CD8-positive, alpha-beta memory T cell (primary cell): ENCODE results near the gene SOX14. TPM values are rescaled to one million over a fixed set of nuclear protein-coding genes. Genes with fewer than 3 reads are reported as not detected.

Experiments used
- CTCF ChIA-PET: fragments of 350-600 bp; sonication (Branson Sonifier 250); formaldehyde crosslinking; loops from one replicate; lab custom pipeline; 2021; ENCODE audit warnings: antibody characterized with exemption; lab: Charles Lee
- POLR2A ChIA-PET: fragments of 350-600 bp; sonication (Branson Sonifier 250); formaldehyde crosslinking; loops from one replicate; lab custom pipeline; 2021; ENCODE audit warnings: antibody characterized with exemption; lab: Charles Lee
- DNase-seq, 5 donors: peaks; one replicate each; pipeline versions ENCODE4 v3.0.0 to v3.0.0-alpha.2; 2020 to 2022; ENCODE audit warnings: mixed read lengths in 1 of 5
- H3K27ac ChIP-seq: one replicate; pipeline ENCODE4 v1.7.0; 2013; ENCODE audit warnings: low read depth, mild to moderate bottlenecking, low read length, moderate library complexity
- H3K27me3 ChIP-seq: 2 replicates; pipeline ENCODE4 v1.7.0; 2013; ENCODE audit warnings: low read length, mild to moderate bottlenecking; ENCODE audit not compliant: insufficient read depth, poor library complexity, severe bottlenecking
- H3K36me3 ChIP-seq: 2 replicates; pipeline ENCODE4 v1.7.0; 2013; ENCODE audit warnings: mild to moderate bottlenecking, low read length, moderate library complexity; ENCODE audit not compliant: insufficient read depth
- H3K4me1 ChIP-seq: 2 replicates; pipeline ENCODE4 v1.7.0; 2013; ENCODE audit warnings: mild to moderate bottlenecking, low read length, moderate library complexity; ENCODE audit not compliant: insufficient read depth
- H3K4me3 ChIP-seq: 2 replicates; pipeline ENCODE4 v1.7.0; 2013; ENCODE audit warnings: mild to moderate bottlenecking, low read length
- H3K9me3 ChIP-seq: 2 replicates; pipeline ENCODE4 v1.7.0; 2013; ENCODE audit warnings: mild to moderate bottlenecking, low read length
- H3K27ac Mint-ChIP-seq, 8 donors: one replicate each; pipeline ENCODE4 v1.8.0; 2020 to 2021; ENCODE audit warnings: mixed read lengths in 8 of 8, mild to moderate bottlenecking in 6 of 8, inconsistent platforms in 3 of 8, moderate library complexity in 3 of 8
- H3K27me3 Mint-ChIP-seq, 2 donors: one replicate each; pipeline ENCODE4 v1.8.0; 2020 to 2021; ENCODE audit warnings: mixed read lengths in 2 of 2, mild to moderate bottlenecking in 1 of 2, moderate library complexity in 1 of 2
- H3K36me3 Mint-ChIP-seq, 3 donors: one replicate each; pipeline ENCODE4 v1.8.0; 2020 to 2021; ENCODE audit warnings: mixed read lengths in 3 of 3, inconsistent platforms in 1 of 3, mild to moderate bottlenecking in 1 of 3
- H3K4me1 Mint-ChIP-seq, 3 donors: one replicate each; pipeline ENCODE4 v1.8.0; 2020 to 2021; ENCODE audit warnings: mixed read lengths in 3 of 3, inconsistent platforms in 1 of 3, mild to moderate bottlenecking in 1 of 3
- H3K4me3 Mint-ChIP-seq, 7 donors: one replicate each; pipeline ENCODE4 v1.8.0; 2020 to 2021; ENCODE audit warnings: mixed read lengths in 7 of 7, mild to moderate bottlenecking in 6 of 7, moderate library complexity in 4 of 7, inconsistent platforms in 2 of 7
- H3K9me3 Mint-ChIP-seq, 5 donors: one replicate each; pipeline ENCODE4 v1.8.0; 2020 to 2022; ENCODE audit warnings: mixed read lengths in 5 of 5, mild to moderate bottlenecking in 3 of 5, moderate library complexity in 2 of 5, inconsistent platforms in 1 of 5
- polyA plus RNA-seq: library from polyadenylated mRNA; unstranded; fragments of 300-500 nt; fragmentation: Illumina TruSeq; gene quantifications from one replicate; pipeline ENCODE4 v1.2.3, GENCODE V29; 2021
- total RNA-seq, 2 experiments: library from RNA; stranded (reverse); gene quantifications; one replicate each; pipeline ENCODE4 v1.2.3, GENCODE V29; 2021

SOX14 gene
- total and polyA plus RNA-seq, 3 experiments from 2014 or later: not detected

GRCh38 chr3:137770066-137770834 is 6.1 kb downstream of the SOX14 start:
- Histone ChIP-seq H3K4me1 (no peaks in the 10 kb centered on the region), H3K27ac (no peak overlapping the region), H3K4me3 (no peak overlapping the region), H3K36me3 (no peaks in the 10 kb centered on the region), H3K27me3 (peaks cover 19% of the 10 kb centered on the region), H3K9me3 (no peaks in the 10 kb centered on the region)
- CTCF ChIA-PET: no interaction called here
- H3K27ac Mint-ChIP-seq: no peak overlapping the region
- H3K9me3 Mint-ChIP-seq: peaks cover 0 to 14% (median 5%) of the 10 kb centered on the region in 5 donors
- peaks cover 0 to 3% (median 0%) of the 10 kb centered on the region in 3 donors for H3K36me3 Mint-ChIP-seq
- peaks cover 5 to 16% (median 9%) of the 10 kb centered on the region in 3 donors for H3K4me1 Mint-ChIP-seq
- H3K4me3 Mint-ChIP-seq: no peak overlapping the region
- peaks cover 72 to 91% of the 10 kb centered on the region in 2 donors for H3K27me3 Mint-ChIP-seq
- no peak for DNase-seq
- POLR2A ChIA-PET: no interaction called here

DNA sequence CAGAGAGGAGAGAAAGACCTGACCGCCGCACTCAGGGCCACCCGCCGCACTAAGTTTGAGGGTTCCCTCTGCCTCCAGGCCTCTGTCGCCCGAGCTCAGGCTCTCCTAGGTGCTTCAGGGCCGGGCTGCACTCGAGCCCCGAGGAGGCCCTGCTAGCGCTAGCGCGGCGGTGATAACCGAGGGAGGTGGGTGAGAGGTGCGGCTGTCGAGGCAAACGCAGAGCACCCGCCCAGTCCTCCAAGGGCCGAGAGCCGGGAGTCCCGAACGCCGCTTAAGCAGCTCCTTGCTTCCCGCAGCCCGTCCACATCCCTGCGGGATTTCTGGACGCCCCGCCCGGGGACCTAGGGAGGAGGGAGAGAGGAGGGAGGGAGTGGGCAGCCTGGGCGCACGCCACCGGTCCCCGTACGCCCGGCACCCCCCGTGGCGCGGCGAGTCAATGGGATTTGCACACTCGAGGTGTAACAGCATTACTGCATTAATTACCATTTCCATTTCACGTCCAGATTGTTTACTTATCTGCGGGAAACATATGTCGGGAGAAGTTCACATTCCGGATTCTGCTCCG is 6.8 kb downstream of the SOX14 start:
- Histone ChIP-seq H3K27me3 (peaks cover 17% of the 10 kb centered on the region), H3K36me3 (no peaks in the 10 kb centered on the region), H3K27ac (no peak overlapping the region), H3K9me3 (no peaks in the 10 kb centered on the region), H3K4me1 (no peaks in the 10 kb centered on the region), H3K4me3 (no peak overlapping the region)
- DNase-seq: no peak
- CTCF ChIA-PET: no interaction called here
- peak overlapping the region in 1 of 7 donors; percentile 49 for H3K4me3 Mint-ChIP-seq
- H3K27ac Mint-ChIP-seq: no peak overlapping the region
- peaks cover 66 to 91% of the 10 kb centered on the region in 2 donors for H3K27me3 Mint-ChIP-seq
- peaks cover 5 to 16% (median 9%) of the 10 kb centered on the region in 3 donors for H3K4me1 Mint-ChIP-seq
- POLR2A ChIA-PET: no interaction called here
- peaks cover 0 to 3% (median 0%) of the 10 kb centered on the region in 3 donors for H3K36me3 Mint-ChIP-seq
- peaks cover 0 to 9% (median 5%) of the 10 kb centered on the region in 5 donors for H3K9me3 Mint-ChIP-seq

- no peak overlapping the region for H3K27ac ChIP-seq
- H3K36me3 Mint-ChIP-seq: peaks cover 0 to 3% (median 0%) of the 10 kb centered on the region in 3 donors
- peaks cover 0 to 9% (median 4%) of the 10 kb centered on the region in 5 donors for H3K9me3 Mint-ChIP-seq
- ChIA-PET POLR2A (no interaction called here), CTCF (no interaction called here)
- H3K9me3 ChIP-seq: no peaks in the 10 kb centered on the region
- no peaks in the 10 kb centered on the region for H3K4me1 ChIP-seq
- H3K4me1 Mint-ChIP-seq: peaks cover 5 to 16% (median 9%) of the 10 kb centered on the region in 3 donors
- H3K4me3 ChIP-seq: no peak overlapping the region
- H3K27ac Mint-ChIP-seq: peak overlapping the region in 1 of 8 donors; percentile 56
- H3K27me3 Mint-ChIP-seq: peaks cover 60 to 84% of the 10 kb centered on the region in 2 donors
- peak in 1 of 5 donors; percentile 39 for DNase-seq
- peaks cover 16% of the 10 kb centered on the region for H3K27me3 ChIP-seq
- no peaks in the 10 kb centered on the region for H3K36me3 ChIP-seq
- peak overlapping the region in 3 of 7 donors; percentile 47 to 83 (median 49) for H3K4me3 Mint-ChIP-seq
Measured at GRCh38 chr3:137771401-137772213, 7.5 kb downstream of the SOX14 start.

GRCh38 chr3:137772214-137772955 is 8.3 kb downstream of the SOX14 start:
- H3K4me1 ChIP-seq: no peaks in the 10 kb centered on the region
- peaks cover 16% of the 10 kb centered on the region for H3K27me3 ChIP-seq
- CTCF ChIA-PET: no interaction called here
- DNase-seq: no peak
- H3K27me3 Mint-ChIP-seq: peaks cover 57 to 80% of the 10 kb centered on the region in 2 donors
- H3K4me1 Mint-ChIP-seq: peaks cover 5 to 16% (median 9%) of the 10 kb centered on the region in 3 donors
- peaks cover 0 to 3% (median 0%) of the 10 kb centered on the region in 3 donors for H3K36me3 Mint-ChIP-seq
- H3K4me3 ChIP-seq: no peak overlapping the region
- H3K27ac ChIP-seq: no peak overlapping the region
- no peaks in the 10 kb centered on the region for H3K36me3 ChIP-seq
- no peak overlapping the region for H3K4me3 Mint-ChIP-seq
- H3K9me3 Mint-ChIP-seq: peaks cover 0 to 9% (median 4%) of the 10 kb centered on the region in 5 donors
- POLR2A ChIA-PET: no interaction called here
- H3K27ac Mint-ChIP-seq: no peak overlapping the region
- no peaks in the 10 kb centered on the region for H3K9me3 ChIP-seq

DNA sequence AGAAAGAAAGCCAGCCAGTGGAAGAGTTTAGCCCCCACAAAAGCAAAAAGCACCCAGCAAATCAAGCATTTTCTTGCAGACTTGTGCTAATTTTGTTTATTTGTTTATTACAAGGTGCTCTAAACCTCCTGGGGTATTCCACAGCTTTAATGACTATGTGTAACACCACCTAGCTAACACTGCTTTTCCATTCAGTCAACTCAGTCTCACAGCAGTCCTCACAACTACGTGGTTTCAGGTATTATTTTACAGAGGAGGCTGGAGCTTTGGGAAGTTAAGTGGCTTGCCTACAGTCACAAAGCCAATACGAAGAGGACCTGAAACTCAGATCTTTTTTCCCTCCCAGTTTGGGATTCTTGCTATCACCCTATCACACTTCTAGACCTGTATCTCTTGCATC is 14.8 kb downstream of the SOX14 start:
- no peak overlapping the region for H3K4me3 ChIP-seq
- H3K27ac Mint-ChIP-seq: no peak overlapping the region
- no peaks in the 10 kb centered on the region for H3K4me1 Mint-ChIP-seq
- H3K27ac ChIP-seq: no peak overlapping the region
- H3K9me3 ChIP-seq: no peaks in the 10 kb centered on the region
- peaks cover 10 to 30% of the 10 kb centered on the region in 2 donors for H3K27me3 Mint-ChIP-seq
- H3K27me3 ChIP-seq: peaks cover 4% of the 10 kb centered on the region
- DNase-seq: no peak
- no peaks in the 10 kb centered on the region for H3K36me3 ChIP-seq
- H3K4me1 ChIP-seq: no peaks in the 10 kb centered on the region
- H3K36me3 Mint-ChIP-seq: peaks cover 0 to 3% (median 0%) of the 10 kb centered on the region in 3 donors
- peaks cover 0 to 2% (median 0%) of the 10 kb centered on the region in 5 donors for H3K9me3 Mint-ChIP-seq
- H3K4me3 Mint-ChIP-seq: no peak overlapping the region
- CTCF ChIA-PET: no interaction called here
- POLR2A ChIA-PET: no interaction called here

DNA sequence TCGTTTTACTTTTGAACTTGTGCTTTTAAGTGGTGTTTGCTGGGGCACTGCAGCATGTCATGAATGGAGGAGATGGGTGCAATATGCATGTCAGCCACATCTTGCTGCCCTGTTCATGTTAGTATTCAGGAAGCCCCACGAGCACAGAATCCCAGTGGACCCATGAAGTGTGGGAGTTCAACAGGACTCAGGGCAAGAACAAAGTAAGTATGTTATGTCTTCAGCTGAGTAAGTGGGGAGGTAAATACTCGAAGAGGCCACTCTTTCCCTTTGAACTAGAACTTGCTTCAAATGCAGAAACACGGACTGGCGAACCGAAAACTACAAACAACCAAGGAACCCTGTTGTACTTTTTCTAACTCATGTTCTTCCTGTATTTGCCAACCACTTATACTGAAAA is 23.4 kb downstream of the SOX14 start:
- peaks cover 0 to 2% (median 0%) of the 10 kb centered on the region in 5 donors for H3K9me3 Mint-ChIP-seq
- ChIA-PET CTCF (no interaction called here), POLR2A (no interaction called here)
- Histone ChIP-seq H3K9me3 (no peaks in the 10 kb centered on the region), H3K4me3 (no peak overlapping the region), H3K4me1 (no peaks in the 10 kb centered on the region), H3K27me3 (no peaks in the 10 kb centered on the region), H3K27ac (no peak overlapping the region), H3K36me3 (no peaks in the 10 kb centered on the region)
- H3K4me1 Mint-ChIP-seq: no peaks in the 10 kb centered on the region
- no peak overlapping the region for H3K27ac Mint-ChIP-seq
- no peak for DNase-seq
- H3K36me3 Mint-ChIP-seq: no peaks in the 10 kb centered on the region
- no peak overlapping the region for H3K4me3 Mint-ChIP-seq
- peaks cover 3 to 5% of the 10 kb centered on the region in 2 donors for H3K27me3 Mint-ChIP-seq

DNA sequence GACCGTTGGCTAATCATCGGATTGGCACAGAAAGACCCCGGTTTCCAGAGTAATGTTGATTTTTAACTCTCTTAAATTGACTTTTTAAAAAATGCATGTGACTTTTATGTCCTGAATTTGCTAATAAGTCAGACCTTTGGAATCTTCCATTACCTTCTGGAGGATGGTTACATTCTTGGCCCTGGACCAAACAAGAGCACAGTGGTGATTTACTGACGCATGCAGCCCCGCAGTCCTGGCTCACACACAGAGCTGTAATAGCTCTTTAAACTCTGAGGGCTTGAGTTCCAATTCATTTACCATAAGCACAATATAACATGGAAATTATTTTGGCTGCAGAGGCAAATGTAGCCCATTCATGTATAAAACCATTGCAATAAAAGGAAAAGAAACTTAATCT is 25.1 kb downstream of the SOX14 start:
- no peaks in the 10 kb centered on the region for H3K9me3 ChIP-seq
- peaks cover 3 to 4% of the 10 kb centered on the region in 2 donors for H3K27me3 Mint-ChIP-seq
- H3K36me3 Mint-ChIP-seq: no peaks in the 10 kb centered on the region
- H3K4me3 ChIP-seq: no peak overlapping the region
- H3K27ac ChIP-seq: no peak overlapping the region
- no peaks in the 10 kb centered on the region for H3K36me3 ChIP-seq
- ChIA-PET POLR2A (no interaction called here), CTCF (no interaction called here)
- no peak overlapping the region for H3K27ac Mint-ChIP-seq
- no peaks in the 10 kb centered on the region for H3K4me1 ChIP-seq
- no peaks in the 10 kb centered on the region for H3K4me1 Mint-ChIP-seq
- no peak for DNase-seq
- H3K9me3 Mint-ChIP-seq: no peaks in the 10 kb centered on the region
- H3K4me3 Mint-ChIP-seq: no peak overlapping the region
- no peaks in the 10 kb centered on the region for H3K27me3 ChIP-seq
